Left ventricle myocardium superior (tissue), 1 donor: Measurements from ENCODE around the gene CDK11A. TPM values are rescaled to one million over a fixed set of nuclear protein-coding genes. Genes with fewer than 3 reads are reported as not detected.
"Not testable (repeated sequence)": the region's sequence is repeated elsewhere in the genome, so short reads cannot be mapped to it uniquely, and the experiment has no call there.

Experiments
- ATAC-seq: fragments of 200-7000 bp; cut with Tn5 transposase; one replicate; pipeline ENCODE4 v1.9.1; 2020; ENCODE audit warnings: mild to moderate bottlenecking, moderate library complexity
- DNase-seq: peaks from one replicate; pipeline ENCODE4 v3.0.0-alpha.2; 2020
- intact Hi-C: fragments of 100-400 bp; cut with micrococcal nuclease; formaldehyde crosslinking; loops from one replicate; pipeline ENCODE4 v1.11.0; 2022
- total RNA-seq: library from RNA; stranded (reverse); fragmentation: NEBNext Ultra II Directional; extraction: Animal tissue kit (Norgen Biotek cat#: 25700); gene quantifications from one replicate; pipeline ENCODE4 v1.2.1, GENCODE V29; 2021
- donor health status: DM: no; HTN: yes; CAD: no; lungs with severe emphysema.

Gene CDK11A
- total RNA-seq, 1 donor from 2014 or later = 22.3 TPM

- DNase-seq = peak; percentile 17
- intact Hi-C loops = no loop called here
- ATAC-seq = no peak
These were observed 52.6 kb downstream of the CDK11A start for GRCh38 chr1:1671365-1672119.

GRCh38 chr1:1670866-1671265, 53.3 kb downstream of the CDK11A start:
- DNase-seq = peak; percentile 27
- no peak for ATAC-seq
- intact Hi-C loops = no loop called here

GRCh38 chr1:1669468-1670440, 54.4 kb downstream of the CDK11A start:
- intact Hi-C loops = no loop called here
- ATAC-seq = peak; percentile 48
- peak; percentile 32 for DNase-seq

GRCh38 chr1:1666526-1666925, 57.6 kb downstream of the CDK11A start:
- intact Hi-C loops = no loop called here
- DNase-seq (peak; percentile 26), ATAC-seq (no peak)

- no peak for ATAC-seq
- intact Hi-C loops = no loop called here
These were observed 58.3 kb downstream of the CDK11A start for GRCh38 chr1:1665815-1666251.

GRCh38 chr1:1664941-1665814, 59.0 kb downstream of the CDK11A start:
- intact Hi-C loops = no loop called here
- no peak for ATAC-seq
- peak; percentile 19 for DNase-seq

More at GRCh38 chr1:1665815-1666251, 58.3 kb downstream of the CDK11A start:
- peak; percentile 50 for DNase-seq

- ATAC-seq, DNase-seq, intact Hi-C loops: not testable (repeated sequence)
These were observed 59.8 kb downstream of the CDK11A start for GRCh38 chr1:1664318-1664717.

- ATAC-seq, intact Hi-C loops: not testable (repeated sequence)
- DNase-seq = peak; percentile 21
These were observed 61.2 kb downstream of the CDK11A start for GRCh38 chr1:1662830-1663560.

GRCh38 chr1:1662392-1662791, 61.8 kb downstream of the CDK11A start:
- intact Hi-C loops, ATAC-seq, DNase-seq: not testable (repeated sequence)

GRCh38 chr1:1658583-1659549, 65.3 kb downstream of the CDK11A start, which contains the start of gene CDK11B:
Gene CDK11B (minus strand): TSS chr1:1659004. CDS start chr1:1657485, 1,519 bp downstream.
- ATAC-seq (peak; percentile 92), DNase-seq (peak; percentile 95)
- intact Hi-C loops = not testable (repeated sequence)

Other genes starting within 250 kb of the CDK11A start
- 18.3 TPM for gene ATAD3A, start 212.2 kb downstream of the CDK11A start, total RNA-seq
- 8.9 TPM for gene TMEM240, start 183.7 kb downstream of the CDK11A start, total RNA-seq
- 118 TPM for gene SSU72, start 149.5 kb downstream of the CDK11A start, total RNA-seq
- gene FNDC10, start 124.2 kb downstream of the CDK11A start, total RNA-seq = 3.6 TPM
- 131 TPM for gene MIB2, start 108.9 kb downstream of the CDK11A start, total RNA-seq
- 47.9 TPM for gene MMP23B, start 92.2 kb downstream of the CDK11A start, total RNA-seq
- gene CDK11B, start 65.4 kb downstream of the CDK11A start, total RNA-seq = 26.1 TPM
- 25.3 TPM for gene SLC35E2B, start 31.6 kb downstream of the CDK11A start, total RNA-seq
- 24.4 TPM for gene NADK, start 54.1 kb upstream of the CDK11A start, total RNA-seq
- 172 TPM for gene GNB1, start 166.7 kb upstream of the CDK11A start, total RNA-seq
- gene CALML6, start 190.9 kb upstream of the CDK11A start, total RNA-seq = not detected
- 1.7 TPM for gene TMEM52, start 194.9 kb upstream of the CDK11A start, total RNA-seq